GM19397 (cell line): ENCODE measurements around the gene GRID2.

Experiments
- ATAC-seq: cut with Tn5 transposase; IDR thresholded peaks from one replicate; pipeline ENCODE4 v1.9.1; 2021; ENCODE audit warnings: mild to moderate bottlenecking, moderate library complexity; ENCODE audit not compliant: unreplicated experiment

The GRID2 gene

DNA sequence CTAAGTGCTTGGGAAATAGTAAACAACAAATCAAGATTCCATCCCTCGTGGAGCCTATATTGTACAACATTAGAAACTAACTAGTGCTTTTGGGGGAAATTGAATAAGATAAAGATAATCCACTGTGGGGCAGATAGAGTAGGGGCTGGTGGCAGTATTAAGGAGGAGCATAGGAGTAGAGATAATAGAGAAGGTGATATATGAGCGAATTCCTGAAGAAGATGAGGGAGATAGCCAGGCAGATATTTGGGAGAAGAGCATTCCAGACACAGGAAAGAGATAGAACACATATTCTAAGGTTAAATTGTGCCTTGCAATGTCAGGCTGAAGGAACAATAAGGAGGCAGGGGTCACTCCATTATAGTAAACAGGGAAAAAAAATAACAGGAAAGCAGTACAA is 218.2 kb downstream of the GRID2 start:
- ATAC-seq, result no peak

DNA sequence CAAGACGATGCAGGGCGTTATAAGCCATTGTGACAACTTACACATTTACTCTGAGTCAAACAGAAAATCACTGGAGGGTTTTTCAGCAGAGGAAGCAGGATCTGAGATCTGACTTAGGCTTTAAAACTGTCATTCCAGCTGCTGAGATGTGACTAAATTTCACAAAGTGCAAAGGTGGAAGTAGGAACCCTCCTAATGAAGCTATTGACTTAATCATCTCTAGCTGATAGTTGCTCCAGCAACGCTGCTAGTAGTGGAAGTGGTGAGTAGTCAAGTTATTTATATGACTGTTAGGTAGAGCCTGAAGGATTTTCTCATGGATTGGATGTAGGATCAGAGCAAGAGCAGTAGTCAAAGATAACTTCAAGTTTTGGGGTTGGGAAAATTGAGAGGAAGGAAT is 218.6 kb downstream of the GRID2 start:
- ATAC-seq, result no peak

DNA sequence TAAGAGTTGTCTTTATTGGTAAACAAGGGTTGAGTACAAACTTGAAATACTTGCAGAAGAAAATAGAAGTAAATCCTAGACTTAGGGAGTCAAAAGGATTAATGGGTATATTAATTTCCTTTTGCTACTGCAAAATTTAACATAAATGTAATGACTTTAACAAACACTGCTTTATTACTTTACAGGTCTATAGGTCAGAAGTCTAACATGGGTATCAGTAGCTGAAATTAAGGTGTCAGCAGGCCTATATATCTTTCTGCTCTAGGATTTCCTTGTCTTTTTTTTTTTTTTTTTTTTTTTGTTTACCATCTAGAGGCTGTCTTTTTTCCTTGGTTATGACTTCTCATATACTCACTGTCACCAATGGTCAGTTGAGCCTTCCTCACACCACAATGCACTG is 220.4 kb downstream of the GRID2 start:
- ATAC-seq, result no peak

DNA sequence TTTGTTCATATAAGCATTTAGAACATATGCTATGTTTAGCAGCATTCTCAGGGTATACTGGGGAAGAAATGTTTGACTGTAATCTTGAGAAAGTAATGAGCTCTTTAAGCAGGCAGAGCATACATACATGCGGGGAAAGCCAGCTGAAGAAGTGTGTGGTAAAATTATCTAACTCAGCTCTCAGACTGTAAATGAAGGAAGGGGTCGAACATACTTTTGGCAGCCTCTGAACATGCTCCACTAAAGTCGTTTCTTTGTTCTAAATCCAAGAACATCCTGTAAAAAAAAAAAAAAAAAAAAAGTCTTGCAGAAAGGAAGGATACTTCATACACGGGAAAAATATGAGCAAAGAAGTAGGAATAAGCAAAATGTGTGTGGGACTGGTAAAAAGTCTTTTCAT is 224.8 kb downstream of the GRID2 start:
- ATAC-seq, result no peak

DNA sequence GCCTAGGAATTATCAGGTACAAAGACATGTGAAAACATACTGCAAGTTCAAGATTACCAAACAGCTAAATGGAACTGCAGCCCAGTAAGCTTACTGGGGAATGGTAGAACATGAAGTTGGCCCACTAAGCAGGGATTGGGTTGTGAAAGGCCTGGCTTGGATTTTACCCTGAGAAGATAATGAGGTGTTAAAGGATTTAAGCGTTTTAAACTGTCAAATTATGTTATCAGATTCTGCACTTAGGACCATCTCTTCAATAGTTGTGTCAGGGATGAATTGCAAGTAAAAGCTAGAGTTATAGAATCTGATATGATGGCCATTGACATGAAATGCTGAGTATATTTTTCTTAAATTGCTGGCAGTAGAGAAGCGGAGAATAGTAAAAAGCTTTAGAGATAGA is 225.7 kb downstream of the GRID2 start:
- no peak for ATAC-seq

DNA sequence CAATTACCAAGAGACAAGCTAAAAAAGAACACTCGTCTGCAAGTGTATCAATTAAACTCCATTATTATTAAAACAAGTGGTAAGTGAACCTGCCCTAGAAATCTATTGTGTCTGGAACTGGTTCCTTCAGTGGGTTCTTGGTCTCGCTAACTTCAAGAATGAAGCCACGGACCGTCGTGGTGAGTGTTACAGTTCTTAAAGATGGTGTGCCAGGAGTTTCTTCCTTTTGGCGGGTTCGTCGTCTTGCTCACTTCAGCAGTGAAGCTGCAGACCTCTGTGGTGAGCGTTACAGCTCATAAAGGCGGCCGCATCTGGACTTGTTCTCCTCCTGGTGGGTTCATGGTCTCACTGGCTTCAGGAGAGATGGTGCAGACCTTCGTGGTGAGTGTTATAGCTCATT is 231.8 kb downstream of the GRID2 start:
- no peak for ATAC-seq

DNA sequence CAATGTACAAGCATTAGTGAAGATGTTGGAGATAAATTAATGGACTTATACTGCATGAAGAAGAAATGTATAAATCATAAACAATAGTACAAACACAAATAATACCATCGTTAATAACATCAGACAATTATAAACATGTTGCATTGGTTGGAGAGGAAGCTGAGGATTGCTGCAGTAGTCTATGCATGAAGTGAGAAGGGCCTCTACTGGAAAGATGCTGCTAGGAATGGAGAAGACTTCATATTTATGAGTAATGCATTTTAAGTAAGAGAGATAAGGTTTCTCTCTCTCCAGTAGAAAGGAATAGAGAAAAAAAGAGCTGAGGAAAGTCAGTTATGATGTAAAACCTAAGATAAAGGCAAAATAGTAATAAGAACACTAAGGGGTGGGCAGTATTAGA is 247.8 kb downstream of the GRID2 start:
- ATAC-seq, result no peak

DNA sequence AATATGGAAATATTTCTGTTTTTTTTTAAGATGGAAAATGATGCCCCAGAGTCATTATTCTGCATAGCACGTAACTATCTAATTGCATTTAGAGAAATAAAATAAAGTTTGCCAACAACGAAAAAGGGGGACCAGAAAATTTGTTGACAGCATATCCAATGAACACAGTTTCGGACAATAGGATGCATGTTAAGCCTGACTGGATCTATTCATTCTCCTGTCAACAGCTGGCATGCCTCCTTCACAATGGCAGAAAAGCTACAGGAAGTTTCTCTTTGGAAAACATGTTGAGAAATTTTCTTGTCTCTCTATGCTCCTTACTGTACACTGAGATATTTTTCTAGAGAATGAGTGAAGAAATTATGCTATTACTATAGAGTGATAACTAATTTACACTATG is 262.5 kb downstream of the GRID2 start:
- no peak for ATAC-seq

DNA sequence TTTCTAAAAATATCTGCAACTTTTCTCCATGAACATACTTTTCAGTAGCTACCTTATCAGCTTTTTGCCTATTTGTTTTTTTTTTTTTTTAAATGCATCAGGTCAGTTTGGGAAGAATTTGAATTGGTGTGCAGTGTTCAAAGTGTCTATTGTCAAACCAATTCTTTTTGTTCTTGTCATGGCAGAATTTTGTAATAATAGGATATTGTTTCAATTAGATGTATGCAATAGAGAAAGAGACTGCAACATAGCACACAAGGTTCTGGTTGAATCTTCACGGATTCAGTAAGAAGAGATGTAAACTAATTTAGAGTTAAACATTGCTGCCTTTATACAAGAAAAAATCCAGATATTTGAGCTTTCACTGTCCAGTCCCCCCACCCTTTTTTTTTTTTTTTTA is 277.1 kb downstream of the GRID2 start:
- ATAC-seq, result no peak

DNA sequence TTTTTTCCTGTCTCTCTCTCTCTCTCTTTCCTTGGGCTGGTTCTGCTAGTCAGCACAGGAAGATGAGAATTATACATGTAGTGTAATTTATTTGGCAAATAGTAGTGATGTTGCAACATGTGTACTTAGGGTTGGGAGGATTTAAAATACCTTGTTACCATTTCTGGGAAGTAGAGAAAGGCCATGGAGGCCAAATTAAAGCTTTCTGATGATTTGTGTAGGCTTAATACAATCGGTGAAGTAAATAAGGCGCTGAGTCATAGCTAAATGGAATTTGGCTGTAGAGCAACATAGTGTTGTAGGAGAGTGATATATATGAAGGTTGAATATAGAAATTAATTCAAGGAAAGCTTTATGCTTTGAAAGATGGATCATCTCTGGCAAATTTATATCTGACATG is 295.3 kb downstream of the GRID2 start:
- no peak for ATAC-seq

DNA sequence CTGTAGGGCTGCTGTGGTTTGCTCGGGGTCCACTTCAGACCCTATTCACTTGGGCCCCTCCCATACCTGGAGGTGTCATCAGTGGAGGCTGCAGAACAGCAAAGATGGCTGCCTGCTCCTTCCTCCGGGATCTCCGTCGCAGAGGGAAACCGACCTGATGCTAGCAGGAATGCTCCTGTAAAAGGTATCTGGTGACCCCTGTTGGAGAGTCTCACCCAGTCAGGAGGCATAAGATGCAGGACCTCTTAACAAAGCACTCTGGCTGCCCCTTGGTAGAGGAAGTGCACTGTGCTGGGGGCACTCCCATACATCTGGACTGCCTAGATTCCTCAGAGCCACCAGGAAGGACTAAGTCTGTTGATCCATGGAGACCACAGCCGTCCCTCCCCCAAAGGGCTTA is 296.9 kb downstream of the GRID2 start:
- ATAC-seq, result no peak

DNA sequence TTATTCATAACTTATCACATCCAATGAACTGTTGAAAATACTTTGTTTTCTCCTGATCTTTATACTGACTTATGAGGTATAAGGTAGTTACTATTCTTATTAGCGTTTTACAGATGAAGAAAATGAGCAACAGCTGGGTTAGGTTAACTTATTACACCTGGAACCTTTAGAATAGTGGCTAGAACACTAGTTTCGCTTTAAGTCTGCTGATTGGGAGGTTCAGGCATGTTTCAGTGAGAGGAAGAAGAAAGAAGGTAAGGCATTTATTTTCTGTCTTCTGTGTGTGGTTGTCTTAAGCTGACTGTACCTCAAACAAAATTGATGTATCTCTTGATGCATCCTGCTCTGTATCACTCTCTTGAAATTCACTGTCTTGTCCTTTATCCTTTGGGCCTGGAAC is 302.5 kb downstream of the GRID2 start:
- ATAC-seq, result no peak

DNA sequence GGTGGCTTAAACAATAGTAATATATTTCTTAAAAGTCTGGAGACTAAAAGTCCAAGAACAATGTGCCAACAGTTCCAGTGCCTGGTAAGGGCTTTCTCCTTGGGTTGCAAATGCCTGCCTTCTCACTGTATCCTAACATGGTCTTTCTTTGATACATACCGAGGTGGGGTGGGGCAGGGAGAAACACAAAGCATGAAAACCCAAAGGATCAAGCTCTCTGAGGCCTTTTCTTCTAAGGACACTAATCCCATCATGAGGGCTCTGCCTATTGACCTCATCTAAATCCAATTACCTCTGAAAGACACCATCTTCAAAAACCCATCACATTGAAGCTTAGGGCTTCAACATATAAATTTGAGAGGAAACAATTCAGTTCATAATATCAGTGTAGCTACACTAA is 311.3 kb downstream of the GRID2 start:
- no peak for ATAC-seq

DNA sequence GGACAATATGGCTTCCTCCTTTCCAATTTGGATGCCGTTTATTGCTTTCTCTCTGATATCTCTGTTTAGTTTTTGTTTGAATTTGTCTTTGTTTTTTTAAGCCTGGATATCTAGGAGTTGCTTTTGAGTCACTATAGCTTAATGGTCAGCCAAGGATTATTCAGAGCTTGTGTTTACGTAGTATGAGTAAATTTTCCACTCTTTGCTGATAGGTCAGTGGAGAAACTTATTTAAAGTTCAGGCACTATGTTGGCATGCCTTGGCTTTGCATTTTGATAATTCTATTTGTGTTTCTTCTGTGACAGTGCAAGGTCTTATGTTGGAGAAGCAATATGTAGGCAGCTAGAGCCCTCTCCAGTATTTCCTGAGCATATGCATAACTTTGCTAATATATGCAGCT is 315.2 kb downstream of the GRID2 start:
- ATAC-seq, result no peak

DNA sequence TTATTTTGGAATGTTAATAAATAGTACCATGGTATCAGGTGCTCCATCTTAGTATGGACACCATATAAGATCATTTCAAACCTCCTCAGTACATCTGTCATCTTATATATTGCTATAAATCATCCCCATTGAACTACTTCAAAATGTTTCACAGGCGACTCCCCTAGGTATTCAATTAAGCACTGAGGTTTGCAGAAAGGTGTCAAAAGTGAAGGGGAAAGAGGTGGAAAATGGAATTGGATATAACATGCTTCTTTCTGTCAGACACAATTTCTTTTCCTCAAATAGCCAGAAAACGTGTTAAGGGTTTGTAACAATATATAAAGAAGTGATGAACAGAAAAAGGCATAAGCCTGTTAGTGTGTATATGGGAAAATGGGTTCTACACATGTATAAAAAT is 325.5 kb downstream of the GRID2 start:
- no peak for ATAC-seq

DNA sequence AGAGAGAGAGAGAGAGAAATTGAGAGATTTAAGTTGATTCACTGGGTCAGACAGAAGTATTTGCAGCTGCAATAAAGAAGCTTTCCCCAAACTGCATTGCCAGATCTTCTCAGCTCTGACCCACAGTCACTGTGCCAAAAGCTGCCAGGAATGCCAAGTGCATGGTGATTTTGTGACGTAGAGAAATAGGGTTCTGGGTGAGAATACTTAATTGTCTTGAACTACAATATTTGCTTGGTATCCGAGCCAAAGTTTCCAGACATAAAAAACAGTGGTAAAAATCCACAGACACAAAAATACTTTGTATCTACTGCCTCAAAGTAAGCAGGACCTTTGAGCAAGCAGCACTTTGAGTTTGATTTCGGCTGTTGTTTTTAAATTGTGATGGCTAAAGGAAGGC is 331.1 kb downstream of the GRID2 start:
- ATAC-seq, result no peak

DNA sequence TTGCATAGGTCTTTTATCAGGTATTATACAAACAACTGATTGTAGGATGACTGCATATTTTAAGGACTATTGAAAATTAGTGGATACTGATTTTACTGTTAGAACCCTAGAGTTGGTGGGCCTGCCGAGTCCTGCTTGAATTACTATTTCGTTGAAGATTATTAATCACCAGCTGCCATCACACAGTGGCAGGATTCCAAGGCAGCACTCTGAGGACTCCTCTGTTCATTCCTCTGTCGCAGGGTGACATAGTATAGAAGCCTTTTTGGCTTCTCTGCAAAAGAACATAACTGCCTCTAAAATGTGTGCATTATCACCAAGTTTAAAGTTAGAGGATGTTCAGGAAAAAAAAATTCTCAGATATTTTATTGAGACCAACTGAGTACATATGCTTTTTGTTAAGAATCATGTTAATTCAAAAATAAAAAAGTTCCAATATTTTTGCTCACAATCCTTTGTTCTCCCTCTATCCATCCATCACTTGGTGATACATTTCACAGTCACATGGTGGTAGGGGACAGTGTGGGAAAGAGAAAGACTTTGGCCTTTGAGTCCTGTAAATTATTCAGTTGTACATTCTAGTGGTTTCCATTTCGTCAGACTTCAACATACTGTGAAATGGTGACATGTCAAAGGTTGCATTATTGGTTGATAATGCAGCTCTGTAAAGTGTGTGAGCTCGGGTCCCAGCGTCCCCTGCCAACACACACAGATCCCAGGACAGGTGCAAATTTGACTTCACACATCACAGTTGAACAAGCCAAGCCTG is 332.5 kb downstream of the GRID2 start:
- no peak for ATAC-seq

DNA sequence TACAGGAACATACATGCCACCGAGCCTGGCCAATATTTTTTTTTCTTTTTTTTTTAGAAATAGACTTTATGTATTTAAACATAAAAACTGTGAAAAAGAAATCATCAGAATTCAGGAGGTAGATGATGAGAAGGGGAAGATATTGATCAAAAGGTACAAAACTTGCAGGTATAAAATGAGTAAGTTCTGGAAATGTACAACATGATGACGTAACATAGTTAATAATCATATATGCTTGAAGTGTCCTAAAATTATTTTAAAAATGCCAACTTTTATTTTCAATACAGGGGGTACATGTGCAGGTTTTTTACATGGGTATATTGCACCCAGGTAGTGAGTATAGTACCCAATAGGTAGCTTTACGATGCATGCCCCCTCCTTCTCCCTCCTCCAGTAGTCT is 337.6 kb downstream of the GRID2 start:
- ATAC-seq, result no peak

DNA sequence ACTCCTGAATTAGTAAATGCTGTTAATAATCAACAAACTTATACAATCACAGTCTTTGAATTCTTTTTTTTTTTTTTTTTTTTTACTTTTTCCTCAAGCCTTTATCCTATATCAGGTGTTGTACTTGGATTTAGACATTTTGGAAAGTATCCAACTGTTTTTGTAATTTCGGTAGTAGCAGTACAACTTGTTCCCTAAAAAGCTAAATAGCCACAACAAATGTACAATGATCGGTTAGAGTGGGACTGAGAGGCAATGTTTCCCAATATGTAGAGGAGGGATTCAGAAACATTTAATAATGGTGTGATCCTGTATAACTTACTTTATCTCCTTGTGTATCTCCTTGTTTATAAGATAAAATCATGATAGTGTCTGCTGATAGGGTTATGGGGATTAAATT is 343.1 kb downstream of the GRID2 start:
- no peak for ATAC-seq

DNA sequence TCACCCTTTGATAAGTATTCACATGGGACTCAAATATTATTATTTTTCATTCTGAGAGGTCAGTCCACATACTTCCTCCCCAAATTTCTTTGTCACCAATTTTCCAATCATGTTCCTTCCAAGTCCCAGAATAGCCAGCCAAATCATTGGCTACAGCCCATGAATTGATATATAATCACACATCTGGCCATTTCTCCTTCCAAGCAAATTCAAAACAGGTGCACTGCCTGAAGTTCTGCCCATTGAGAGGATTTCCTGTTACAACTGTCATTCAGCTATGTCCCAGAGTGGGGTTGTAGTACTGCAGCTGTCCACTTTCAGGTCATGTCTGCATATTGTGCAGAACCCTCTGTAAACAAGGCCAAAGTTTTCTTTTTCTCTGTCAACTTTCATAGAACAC is 347.8 kb downstream of the GRID2 start:
- ATAC-seq, result no peak

DNA sequence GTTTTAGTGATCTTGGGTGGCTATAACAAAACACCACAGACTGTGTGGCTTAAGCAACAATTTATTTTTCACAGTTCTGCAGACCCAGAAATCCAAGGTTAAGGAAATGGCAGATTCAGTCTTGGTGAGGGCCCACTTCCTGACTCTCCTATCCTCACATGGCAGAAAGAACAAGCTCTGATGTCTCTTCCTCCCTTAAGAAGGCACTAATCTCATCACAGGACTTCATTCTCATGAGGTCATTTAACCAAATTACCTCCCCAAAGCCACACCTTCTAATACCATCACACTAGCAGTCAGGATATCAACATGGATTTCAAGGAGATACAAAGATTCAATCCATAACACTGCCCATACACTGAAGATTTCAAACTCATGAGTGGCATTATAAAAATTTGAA is 350.3 kb downstream of the GRID2 start:
- ATAC-seq, result no peak

DNA sequence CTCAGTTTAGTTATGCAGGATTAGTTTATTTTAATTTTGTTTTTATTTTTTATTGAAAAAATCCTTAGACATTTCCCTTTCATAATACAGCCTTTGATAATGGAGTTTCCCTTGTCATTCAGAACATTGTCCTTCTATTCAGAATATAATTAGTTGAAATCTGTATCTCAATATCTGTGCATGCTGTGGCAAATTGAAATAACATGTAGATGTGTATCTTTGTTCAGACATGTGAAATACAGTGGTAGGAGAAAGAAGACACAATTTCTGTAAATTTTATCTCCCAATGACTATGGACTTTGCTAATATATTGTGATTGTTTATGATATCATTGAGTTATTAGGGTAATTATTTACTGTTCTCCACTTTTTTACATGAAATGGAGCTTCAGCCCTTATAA is 353.9 kb downstream of the GRID2 start:
- ATAC-seq, result no peak

DNA sequence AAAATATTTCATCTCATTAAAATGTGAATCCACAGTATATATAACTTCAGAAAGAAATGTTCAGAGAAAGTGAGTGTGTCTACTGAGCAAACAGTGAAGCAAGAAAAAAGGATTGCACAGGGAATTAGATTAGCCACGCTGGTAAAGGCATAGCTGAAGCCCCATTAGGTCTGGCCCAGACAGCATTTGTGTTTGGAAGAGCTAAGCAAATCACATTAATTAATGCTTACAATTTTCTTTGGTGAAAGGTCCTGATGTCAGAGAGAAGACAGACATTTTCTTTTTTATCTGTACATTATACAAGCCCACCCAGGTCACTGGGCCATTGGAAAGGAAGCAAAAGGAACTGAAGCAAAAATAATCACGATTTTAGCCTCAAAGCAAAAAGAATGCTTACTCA is 354.6 kb downstream of the GRID2 start:
- no peak for ATAC-seq
